WTC11 (cell line): ENCODE measurements around the gene HES1. TPM values are rescaled to one million over a fixed set of nuclear protein-coding genes. Genes with fewer than 3 reads are reported as not detected.

Experiments used
- ATAC-seq: fragments of 200-7000 bp; cut with Tn5 transposase; 2 replicates; pipeline ENCODE4 v1.10.0; 2021; ENCODE audit warnings: mild to moderate bottlenecking, moderate library complexity
- CTCF ChIA-PET: fragments of 300-600 bp; sonication (Branson Sonifier 250); formaldehyde crosslinking; loops from one replicate; lab custom pipeline; 2021; ENCODE audit warnings: antibody characterized with exemption; lab: Charles Lee
- POLR2A ChIA-PET: fragments of 350-600 bp; sonication (Branson Sonifier 250); formaldehyde crosslinking; loops from one replicate; lab custom pipeline; 2021; ENCODE audit warnings: antibody characterized with exemption; lab: Charles Lee
- DNase-seq: peaks from one replicate; pipeline ENCODE4 v3.0.0; 2021; ENCODE audit warnings: low spot score
- H3K27ac Mint-ChIP-seq: 2 replicates; pipeline ENCODE4 v1.8.0; 2021; ENCODE audit warnings: mixed read lengths
- H3K27me3 Mint-ChIP-seq: 2 replicates; pipeline ENCODE4 v1.8.0; 2021; ENCODE audit warnings: low read depth, mild to moderate bottlenecking, moderate library complexity, mixed read lengths
- H3K36me3 Mint-ChIP-seq: 2 replicates; pipeline ENCODE4 v1.8.0; 2021; ENCODE audit warnings: mixed read lengths
- H3K4me1 Mint-ChIP-seq: 2 replicates; pipeline ENCODE4 v1.8.0; 2022; ENCODE audit warnings: mixed read lengths
- H3K4me3 Mint-ChIP-seq: 2 replicates; pipeline ENCODE4 v1.8.0; 2021; ENCODE audit warnings: mild to moderate bottlenecking, moderate library complexity, mixed read lengths
- H3K9me3 Mint-ChIP-seq: 2 replicates; pipeline ENCODE4 v1.8.0; 2021; ENCODE audit warnings: mixed read lengths
- ATF2 ChIP-seq: sonication (generic); formaldehyde crosslinking; IDR thresholded peaks from 2 replicates; pipeline ENCODE4 v1.8.1; 2022; ENCODE audit warnings: low read depth, missing genetic modification reagents, borderline replicate concordance
- CBFB ChIP-seq: sonication (generic); formaldehyde crosslinking; IDR thresholded peaks from 2 replicates; pipeline ENCODE4 v1.8.1; 2022; ENCODE audit warnings: mild to moderate bottlenecking, low read depth, missing genetic modification reagents
- CTCF ChIP-seq: fragments of 200-600 bp; IDR thresholded peaks from 2 replicates; pipeline ENCODE4 v1.8.0; 2022; ENCODE audit warnings: antibody characterized with exemption
- E2F5 ChIP-seq: sonication (generic); formaldehyde crosslinking; IDR thresholded peaks from 2 replicates; pipeline ENCODE4 v1.8.1; 2022; ENCODE audit warnings: mild to moderate bottlenecking, moderate library complexity, missing genetic modification reagents
- ESRRA ChIP-seq: sonication (generic); formaldehyde crosslinking; IDR thresholded peaks from 2 replicates; pipeline ENCODE4 v1.8.1; 2022; ENCODE audit warnings: mild to moderate bottlenecking, missing genetic modification reagents, borderline replicate concordance
- GABPB1 ChIP-seq: sonication (generic); formaldehyde crosslinking; IDR thresholded peaks from 2 replicates; pipeline ENCODE4 v1.8.1; 2023; ENCODE audit warnings: mild to moderate bottlenecking, missing genetic modification reagents
- HMGA2 ChIP-seq: fragments of 250-450 bp; sonication (Bioruptor Pico); IDR thresholded peaks from 2 replicates; pipeline ENCODE4 v1.4.0; 2021; ENCODE audit warnings: mild to moderate bottlenecking, moderate library complexity
- HMGXB4 ChIP-seq: sonication (generic); formaldehyde crosslinking; IDR thresholded peaks from 2 replicates; pipeline ENCODE4 v1.8.1; 2023; ENCODE audit warnings: mild to moderate bottlenecking, moderate library complexity, missing genetic modification reagents
- MYBL2 ChIP-seq: sonication (generic); formaldehyde crosslinking; IDR thresholded peaks from 2 replicates; pipeline ENCODE4 v1.8.1; 2023; ENCODE audit warnings: mild to moderate bottlenecking, moderate library complexity, missing genetic modification reagents
- NFE2L1 ChIP-seq: sonication (generic); formaldehyde crosslinking; IDR thresholded peaks from 2 replicates; pipeline ENCODE4 v1.8.1; 2023; ENCODE audit warnings: missing genetic modification reagents
- NFYB ChIP-seq: sonication (generic); formaldehyde crosslinking; conservative IDR thresholded peaks from 2 replicates; pipeline ENCODE4 v1.8.0; 2022; ENCODE audit warnings: low read depth, missing genetic modification reagents
- RORB ChIP-seq: fragments of 250-450 bp; sonication (Bioruptor Pico); IDR thresholded peaks from 2 replicates; pipeline ENCODE4 v1.9.0; 2021; ENCODE audit warnings: mild to moderate bottlenecking
- TCF7 ChIP-seq: sonication (generic); formaldehyde crosslinking; IDR thresholded peaks from 2 replicates; pipeline ENCODE4 v1.8.0; 2022; ENCODE audit warnings: mild to moderate bottlenecking, low read depth, missing genetic modification reagents, moderate library complexity
- ZNF317 ChIP-seq: sonication (generic); formaldehyde crosslinking; IDR thresholded peaks from 2 replicates; pipeline ENCODE4 v1.8.1; 2023; ENCODE audit warnings: low read depth, mild to moderate bottlenecking, moderate library complexity, missing genetic modification reagents, borderline replicate concordance
- ZNF512 ChIP-seq: sonication (generic); formaldehyde crosslinking; IDR thresholded peaks from 2 replicates; pipeline ENCODE4 v1.8.1; 2022; ENCODE audit warnings: missing genetic modification reagents, borderline replicate concordance
- ZNF532 ChIP-seq: fragments of 250-450 bp; sonication (Bioruptor Pico); IDR thresholded peaks from 2 replicates; pipeline ENCODE4 v1.9.0; 2021; ENCODE audit warnings: mild to moderate bottlenecking, borderline replicate concordance
- total RNA-seq: library from RNA; stranded (reverse); gene quantifications from 3 replicates; pipeline ENCODE4 v1.2.3, GENCODE V29; 2021
- TF ChIP-seq, protein P1 (sequence below): sonication (generic); formaldehyde crosslinking; IDR thresholded peaks from 2 replicates; pipeline ENCODE4 v1.8.0; 2022; ENCODE audit warnings: mild to moderate bottlenecking, missing genetic modification reagents
- TF ChIP-seq, protein P2 (sequence below): sonication (generic); formaldehyde crosslinking; IDR thresholded peaks from 2 replicates; pipeline ENCODE4 v1.8.1; 2023; ENCODE audit warnings: mild to moderate bottlenecking, missing genetic modification reagents
- TF ChIP-seq, protein P3 (sequence below): fragments of 250-450 bp; sonication (Bioruptor Pico); IDR thresholded peaks from 2 replicates; pipeline ENCODE4 v1.8.0; 2021; ENCODE audit warnings: mild to moderate bottlenecking

HES1 gene
- total RNA-seq, 1 experiment from 2014 or later: 28.4 TPM

DNA sequence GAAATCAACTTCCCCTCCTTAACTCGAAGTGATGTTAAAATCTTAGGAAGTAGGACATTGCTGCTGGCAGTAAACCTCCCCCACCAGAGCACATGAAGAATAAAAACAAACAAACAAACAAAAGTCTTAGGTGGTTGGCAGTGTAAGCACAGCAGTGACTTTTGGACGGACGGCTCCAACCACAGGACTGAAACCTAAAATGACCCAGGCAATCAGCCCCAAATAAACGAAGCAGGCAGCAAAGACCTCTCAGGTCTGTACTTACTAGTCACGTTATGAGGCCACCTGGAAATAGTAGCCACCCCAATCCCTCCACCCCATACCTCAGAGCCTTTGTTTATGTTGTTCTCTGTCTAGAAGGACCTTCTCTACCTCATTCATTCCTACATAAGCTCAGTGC lies 33.5 kb upstream of the HES1 start:
- H3K36me3 Mint-ChIP-seq: no peaks in the 10 kb centered on the region
- ATAC-seq (no peak), DNase-seq (no peak)
- H3K9me3 Mint-ChIP-seq: no peaks in the 10 kb centered on the region
- TF ChIP-seq MYBL2 (CRISPR knock-in tag) (no peak), ZNF317 (no peak), HMGA2 (CRISPR knock-in tag) (no peak), ZNF512 (CRISPR knock-in tag) (no peak), RORB (no peak), NFYB (CRISPR knock-in tag) (no peak), TCF7 (no peak), E2F5 (CRISPR knock-in tag) (no peak), GABPB1 (no peak), NFE2L1 (no peak), HMGXB4 (CRISPR knock-in tag) (no peak), ESRRA (CRISPR knock-in tag) (no peak), ATF2 (CRISPR knock-in tag) (no peak), CBFB (CRISPR knock-in tag) (no peak), ZNF532 (CRISPR knock-in tag) (no peak), CTCF (no peak)
- TF ChIP-seq, protein P1, sequence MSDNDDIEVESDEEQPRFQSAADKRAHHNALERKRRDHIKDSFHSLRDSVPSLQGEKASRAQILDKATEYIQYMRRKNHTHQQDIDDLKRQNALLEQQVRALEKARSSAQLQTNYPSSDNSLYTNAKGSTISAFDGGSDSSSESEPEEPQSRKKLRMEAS (CRISPR knock-in tag): no peak
- TF ChIP-seq, protein P2, sequence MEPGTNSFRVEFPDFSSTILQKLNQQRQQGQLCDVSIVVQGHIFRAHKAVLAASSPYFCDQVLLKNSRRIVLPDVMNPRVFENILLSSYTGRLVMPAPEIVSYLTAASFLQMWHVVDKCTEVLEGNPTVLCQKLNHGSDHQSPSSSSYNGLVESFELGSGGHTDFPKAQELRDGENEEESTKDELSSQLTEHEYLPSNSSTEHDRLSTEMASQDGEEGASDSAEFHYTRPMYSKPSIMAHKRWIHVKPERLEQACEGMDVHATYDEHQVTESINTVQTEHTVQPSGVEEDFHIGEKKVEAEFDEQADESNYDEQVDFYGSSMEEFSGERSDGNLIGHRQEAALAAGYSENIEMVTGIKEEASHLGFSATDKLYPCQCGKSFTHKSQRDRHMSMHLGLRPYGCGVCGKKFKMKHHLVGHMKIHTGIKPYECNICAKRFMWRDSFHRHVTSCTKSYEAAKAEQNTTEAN (CRISPR knock-in tag): no peak
- TF ChIP-seq, protein P3, sequence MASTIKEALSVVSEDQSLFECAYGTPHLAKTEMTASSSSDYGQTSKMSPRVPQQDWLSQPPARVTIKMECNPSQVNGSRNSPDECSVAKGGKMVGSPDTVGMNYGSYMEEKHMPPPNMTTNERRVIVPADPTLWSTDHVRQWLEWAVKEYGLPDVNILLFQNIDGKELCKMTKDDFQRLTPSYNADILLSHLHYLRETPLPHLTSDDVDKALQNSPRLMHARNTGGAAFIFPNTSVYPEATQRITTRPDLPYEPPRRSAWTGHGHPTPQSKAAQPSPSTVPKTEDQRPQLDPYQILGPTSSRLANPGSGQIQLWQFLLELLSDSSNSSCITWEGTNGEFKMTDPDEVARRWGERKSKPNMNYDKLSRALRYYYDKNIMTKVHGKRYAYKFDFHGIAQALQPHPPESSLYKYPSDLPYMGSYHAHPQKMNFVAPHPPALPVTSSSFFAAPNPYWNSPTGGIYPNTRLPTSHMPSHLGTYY (CRISPR knock-in tag): no peak
- TF ChIP-seq, all 79 proteins: peak for 0
- H3K27ac Mint-ChIP-seq: no peak overlapping the region
- peaks cover 6% of the 10 kb centered on the region; the same call in 1 of the 2 replicates for H3K27me3 Mint-ChIP-seq
- peaks cover 20% of the 10 kb centered on the region for H3K4me1 Mint-ChIP-seq
- CTCF ChIA-PET: no interaction called here
- POLR2A ChIA-PET: no interaction called here
- no peak overlapping the region for H3K4me3 Mint-ChIP-seq
